Ovary (tissue), 9 donors: ENCODE data around the gene STAT5A. TPM values are rescaled to one million over a fixed set of nuclear protein-coding genes. Genes with fewer than 3 reads are reported as not detected.

ENCODE experiments used
- DNase-seq, 5 donors: peaks; one replicate each; pipeline ENCODE4 v3.0.0-alpha.2; 2019 to 2020
- H3K27ac ChIP-seq, 2 donors: fragments of 200-600 bp; one replicate each; pipeline versions ENCODE4 v1.5.1 to v1.8.0; 2019 to 2022
- H3K27me3 ChIP-seq: fragments of 200-600 bp; one replicate; pipeline ENCODE4 v1.8.0; 2022
- H3K36me3 ChIP-seq: fragments of 200-600 bp; sonication (generic); one replicate; pipeline ENCODE4 v1.5.1; 2019
- H3K4me1 ChIP-seq: one replicate; pipeline ENCODE4 v1.8.1; 2013; ENCODE audit warnings: mild to moderate bottlenecking, moderate library complexity; ENCODE audit not compliant: insufficient read depth
- H3K4me3 ChIP-seq: fragments of 200-600 bp; sonication (generic); one replicate; pipeline ENCODE4 v1.5.1; 2017
- H3K9me3 ChIP-seq, 2 donors: fragments of 200-600 bp in 1 of 2; sonication (generic) in 1 of 2; one replicate each; pipeline versions ENCODE4 v1.5.1 to v1.8.1; 2013 to 2019; ENCODE audit warnings: mild to moderate bottlenecking in 1 of 2, moderate library complexity in 1 of 2
- CTCF ChIP-seq, 3 donors: fragments of 450-650 bp in 2 of 3; fragments of 200-600 bp in 1 of 3; IDR thresholded peaks; one replicate each; pipeline versions ENCODE4 v1.5.1 to v1.8.0; 2016 to 2022; ENCODE audit warnings: antibody characterized with exemption in 3 of 3, mild to moderate bottlenecking in 1 of 3
- EP300 ChIP-seq: sonication (generic); formaldehyde crosslinking; IDR thresholded peaks from one replicate; pipeline ENCODE4 v1.6.1; 2017; ENCODE audit warnings: antibody characterized with exemption
- POLR2A ChIP-seq: fragments of 450-650 bp; IDR thresholded peaks from one replicate; pipeline ENCODE4 v1.6.1; 2017; ENCODE audit warnings: antibody characterized with exemption, mild to moderate bottlenecking, moderate library complexity
- WGBS, 3 donors: extraction: QIAGEN DNeasy Blood & Tissue Kit in 1 of 3; methylation state at CpG; one replicate each; pipeline versions ENCODE4 v1.1.5 to v1.1.7; 2013 to 2017; 5-methylcytosine and 5-hydroxymethylcytosine counted together
- intact Hi-C, 4 donors: fragments of 100-400 bp; cut with DNase I; formaldehyde crosslinking; loops; one replicate each; pipeline versions ENCODE4 v1.11.0 to v1.15.1; 2022 to 2023
- polyA plus RNA-seq, 2 donors: library from polyadenylated mRNA; stranded (reverse); fragments of 200-250 nt in 1 of 2; fragments of 350-450 nt in 1 of 2; fragmentation: Illumina TruSeq in 1 of 2; extraction: RNeasy Lipid Tissue Mini Kit (QIAGEN cat#74804) in 1 of 2; gene quantifications; one replicate each; pipeline ENCODE4 v1.2.3, GENCODE V29; 2013 to 2014
- total RNA-seq, 7 donors: library from RNA; depleted of rRNA in 2 of 7; stranded (reverse); fragments of >200 nt in 2 of 7; fragmentation: NEBNext Ultra II Directional in 3 of 7; extraction: Animal tissue kit (Norgen Biotek cat#: 25700) in 3 of 7; gene quantifications; one replicate each; pipeline versions ENCODE4 v1.1.0 to v1.2.4, GENCODE V29; 2016 to 2023
- donor health status: DM: no; HTN: no; CAD: no; lungs with moderate emphysema.
- donor health status: DM: no; HTN: no; CAD: no.
- donor health status: Bipolar disorder and iron deficiency.
- donor health status: DM: yes; HTN: yes; CAD: no.
- donor health status: DM: no; HTN: no; CAD: no.
- donor health status: DM: yes; HTN: yes; CAD: no.

Gene STAT5A
- total and polyA plus RNA-seq, 9 donors = 19.5 to 82.8 (median 51.4) TPM

GRCh38 chr17:42282478-42283080, 5.7 kb upstream of the STAT5A start:
- WGBS, 3 donors = 89 to 92% (median 91%) methylated on average over 6 of the region's 6 CpGs
- Histone ChIP-seq H3K27me3 (no peaks in the 10 kb centered on the region), H3K27ac (no peak overlapping the region), H3K9me3 (no peaks in the 10 kb centered on the region), H3K36me3 (no peaks in the 10 kb centered on the region), H3K4me3 (no peak overlapping the region), H3K4me1 (peaks cover 14% of the 10 kb centered on the region)
- TF ChIP-seq CTCF (IDR thresholded peaks at IDR 0.05) (no peak), POLR2A (no peak), EP300 (no peak)
- intact Hi-C loops = no loop called here
- DNase-seq = peak in 2 of 5 donors; percentile 8 to 13

- WGBS, 3 donors = 85 to 90% (median 85%) methylated on average over 7 of the region's 7 CpGs
- no peaks in the 10 kb centered on the region for H3K36me3 ChIP-seq
- peak in 4 of 5 donors; percentile 12 to 27 (median 18) for DNase-seq
- TF ChIP-seq EP300 (no peak), POLR2A (no peak), CTCF (IDR thresholded peaks at IDR 0.05) (no peak)
- H3K27ac ChIP-seq = no peak overlapping the region
- intact Hi-C loops = no loop called here
- H3K9me3 ChIP-seq = no peaks in the 10 kb centered on the region
- H3K4me3 ChIP-seq = no peak overlapping the region
- H3K4me1 ChIP-seq = peaks cover 14% of the 10 kb centered on the region
- no peaks in the 10 kb centered on the region for H3K27me3 ChIP-seq
These were observed 4.9 kb upstream of the STAT5A start for GRCh38 chr17:42283241-42284023.

- no peak overlapping the region for H3K27ac ChIP-seq
- intact Hi-C loops = no loop called here
- 89% methylated on average over 5 of the region's 5 CpGs for WGBS, 3 donors
These were observed 4.3 kb upstream of the STAT5A start for GRCh38 chr17:42284024-42284369.

GRCh38 chr17:42284566-42284965, 3.7 kb upstream of the STAT5A start:
- Histone ChIP-seq H3K4me1 (peaks cover 14% of the 10 kb centered on the region), H3K27ac (no peak overlapping the region), H3K4me3 (no peak overlapping the region), H3K27me3 (no peaks in the 10 kb centered on the region), H3K36me3 (no peaks in the 10 kb centered on the region), H3K9me3 (no peaks in the 10 kb centered on the region)
- peak in 4 of 5 donors; percentile 12 to 25 (median 17) for DNase-seq
- TF ChIP-seq EP300 (no peak), CTCF (IDR thresholded peaks at IDR 0.05) (no peak), POLR2A (no peak)
- intact Hi-C loops = no loop called here
- WGBS, 3 donors = 90 to 95% (median 92%) methylated on average over 7 of the region's 7 CpGs

More at GRCh38 chr17:42284024-42284369, 4.3 kb upstream of the STAT5A start:
- TF ChIP-seq POLR2A = no peak
- TF ChIP-seq EP300 = no peak
- TF ChIP-seq CTCF (IDR thresholded peaks at IDR 0.05) = no peak
- Histone ChIP-seq H3K27me3 (no peaks in the 10 kb centered on the region), H3K4me3 (no peak overlapping the region), H3K4me1 (peaks cover 14% of the 10 kb centered on the region), H3K9me3 (no peaks in the 10 kb centered on the region), H3K36me3 (no peaks in the 10 kb centered on the region)
- peak in 3 of 5 donors; percentile 4 to 17 (median 8) for DNase-seq
